ENCODE data around the gene CALML3.

GRCh38 chr10:5485290-5485689 lies 39.5 kb upstream of the CALML3 start:
- TF ChIP-seq CTCF (IDR thresholded peaks at IDR 0.05) (no peak), POLR2A (IDR thresholded peaks at IDR 0.05) (no peak)

All from uterus (tissue), 2 donors.